Fibroblast of villous mesenchyme (primary cell): ENCODE results near the gene STAT5A. TPM values are rescaled to one million over a fixed set of nuclear protein-coding genes. Genes with fewer than 3 reads are reported as not detected.
A peak's percentile ranks its signal among the peaks of the same experiment; 100 is the strongest.

Experiments used
- DNase-seq: peaks from one replicate; pipeline ENCODE4 v3.0.0-alpha.2; 2010; ENCODE audit warnings: low read depth
- H3K4me3 ChIP-seq: 2 replicates; pipeline ENCODE4 v1.5.1; 2011; ENCODE audit warnings: low read depth, mild to moderate bottlenecking, low read length
- CTCF ChIP-seq: IDR thresholded peaks from 2 replicates; pipeline ENCODE4 v1.5.1; 2012; ENCODE audit warnings: low read depth, mild to moderate bottlenecking, low read length; ENCODE audit not compliant: insufficient read depth
- total RNA-seq: library from RNA; depleted of rRNA; stranded (reverse); fragments of >200 nt; gene quantifications from 2 replicates; pipeline ENCODE4 v1.2.3, GENCODE V29; 2012

STAT5A gene
- total RNA-seq, 1 donor = 13.8 TPM

GRCh38 chr17:42286411-42287221, 1.7 kb upstream of the STAT5A start:
- no peak for DNase-seq
- no peak overlapping the region for H3K4me3 ChIP-seq
- TF ChIP-seq CTCF = no peak

- no peak for DNase-seq
- peak overlapping the region; percentile 55 for H3K4me3 ChIP-seq
- no peak for TF ChIP-seq CTCF
Measured at GRCh38 chr17:42287305-42287976, 857 bp upstream of the STAT5A start.

DNA sequence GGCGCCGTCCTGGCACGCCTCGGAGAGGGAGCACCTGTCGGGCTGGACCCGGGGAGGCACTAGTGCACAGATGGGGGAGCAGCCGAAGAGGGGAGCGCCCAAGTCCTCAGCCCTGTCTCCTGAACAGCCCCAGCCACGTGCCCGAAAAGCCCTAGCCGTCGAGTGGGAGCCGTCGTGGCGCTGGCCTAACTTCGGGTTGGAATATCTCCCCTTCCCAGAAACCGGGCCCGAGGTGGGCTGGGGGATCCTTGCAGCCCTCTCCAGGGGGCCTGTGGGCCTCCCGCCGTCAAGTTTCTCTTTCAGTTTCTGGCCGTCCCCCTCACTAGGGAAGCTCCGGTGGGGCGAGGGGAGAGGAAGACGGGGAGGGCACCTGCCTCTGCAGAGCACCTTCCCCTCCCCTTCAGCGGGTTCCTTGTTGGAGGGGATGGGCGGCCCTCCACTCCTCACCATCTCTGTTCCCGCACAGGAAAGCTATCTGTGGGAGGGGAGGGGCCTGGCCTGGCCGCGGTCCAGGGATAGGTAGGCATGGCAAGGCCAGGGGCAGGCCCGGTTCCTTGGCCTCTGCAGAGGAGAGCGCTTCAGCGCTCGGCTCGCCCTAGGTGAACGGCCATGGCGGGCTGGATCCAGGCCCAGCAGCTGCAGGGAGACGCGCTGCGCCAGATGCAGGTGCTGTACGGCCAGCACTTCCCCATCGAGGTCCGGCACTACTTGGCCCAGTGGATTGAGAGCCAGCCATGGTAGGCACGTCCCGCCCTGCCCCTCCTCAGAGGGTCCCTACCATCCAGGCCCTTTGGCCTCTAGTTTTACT, 709 bp downstream of the STAT5A start:
- peak overlapping the region; percentile 55 for H3K4me3 ChIP-seq
- DNase-seq = no peak
- no peak for TF ChIP-seq CTCF

DNA sequence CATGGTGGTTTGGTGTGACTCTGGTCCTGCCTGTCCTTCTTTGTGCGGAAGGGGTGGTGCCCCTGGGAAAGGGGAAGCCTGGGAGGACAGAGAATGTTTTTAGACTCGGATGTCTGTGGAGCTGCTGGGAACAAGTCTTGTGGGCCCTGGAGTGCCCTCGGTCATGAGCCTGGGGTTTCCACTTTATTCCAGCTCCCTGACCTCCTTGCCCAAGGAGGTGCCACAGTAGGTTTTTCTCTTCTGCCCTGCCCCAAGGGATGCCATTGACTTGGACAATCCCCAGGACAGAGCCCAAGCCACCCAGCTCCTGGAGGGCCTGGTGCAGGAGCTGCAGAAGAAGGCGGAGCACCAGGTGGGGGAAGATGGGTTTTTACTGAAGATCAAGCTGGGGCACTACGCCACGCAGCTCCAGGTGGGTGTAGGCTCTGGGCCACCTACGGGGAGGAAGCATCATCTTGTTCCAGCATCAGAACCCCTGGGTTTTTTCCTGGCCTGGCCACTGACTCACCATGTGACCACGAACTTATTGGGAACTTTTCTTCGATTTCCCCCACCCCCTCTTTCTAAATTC, 1.4 kb downstream of the STAT5A start:
- no peak for DNase-seq
- no peak overlapping the region for H3K4me3 ChIP-seq
- TF ChIP-seq CTCF = no peak

- no peak for DNase-seq
- no peak for TF ChIP-seq CTCF
- H3K4me3 ChIP-seq = no peak overlapping the region
Measured at GRCh38 chr17:42290577-42290976, 2.3 kb downstream of the STAT5A start.

GRCh38 chr17:42291129-42291528, 2.8 kb downstream of the STAT5A start:
- DNase-seq = no peak
- no peak for TF ChIP-seq CTCF
- H3K4me3 ChIP-seq = no peak overlapping the region
